NT2/D1 (cell line): ENCODE results near the gene GIMAP7.

Source experiments
- SUZ12 ChIP-seq: IDR thresholded peaks from 2 replicates; pipeline ENCODE4 v1.6.1; 2011; ENCODE audit not compliant: insufficient read length, insufficient read depth; ENCODE audit errors: extremely low read depth
- YY1 ChIP-seq: IDR thresholded peaks from 2 replicates; pipeline ENCODE4 v1.6.1; 2011; ENCODE audit not compliant: insufficient read length, insufficient read depth
- ZNF274 ChIP-seq: IDR thresholded peaks from 2 replicates; pipeline ENCODE4 v1.6.1; 2011; ENCODE audit warnings: mild to moderate bottlenecking, low read depth, low read length

GRCh38 chr7:150466477-150466876, 48.2 kb upstream of the GIMAP7 start:
- TF ChIP-seq YY1: no peak
- TF ChIP-seq ZNF274: no peak
- no peak for TF ChIP-seq SUZ12
